Gastrocnemius medialis (tissue), 4 donors: ENCODE measurements around the gene SIN3A.

Experiments used
- POLR2A ChIP-seq, 2 donors: fragments of 450-650 bp; IDR thresholded peaks; one replicate each; pipeline ENCODE4 v1.6.1; 2017; ENCODE audit warnings: antibody characterized with exemption in 2 of 2, mild to moderate bottlenecking in 2 of 2, moderate library complexity in 2 of 2
- TF ChIP-seq, protein P1 (sequence below), 5 experiments: fragments of 450-650 bp in 3 of 5; fragments of 200-600 bp in 2 of 5; sonication (generic) in 2 of 5; IDR thresholded peaks in 4 of 5; conservative IDR thresholded peaks in 1 of 5; 1 replicate in 4 of 5; 2 replicates in 1 of 5; pipeline ENCODE4 v1.5.1; 2016 to 2019; ENCODE audit warnings: antibody characterized with exemption in 5 of 5, mild to moderate bottlenecking in 3 of 5, moderate library complexity in 3 of 5

DNA sequence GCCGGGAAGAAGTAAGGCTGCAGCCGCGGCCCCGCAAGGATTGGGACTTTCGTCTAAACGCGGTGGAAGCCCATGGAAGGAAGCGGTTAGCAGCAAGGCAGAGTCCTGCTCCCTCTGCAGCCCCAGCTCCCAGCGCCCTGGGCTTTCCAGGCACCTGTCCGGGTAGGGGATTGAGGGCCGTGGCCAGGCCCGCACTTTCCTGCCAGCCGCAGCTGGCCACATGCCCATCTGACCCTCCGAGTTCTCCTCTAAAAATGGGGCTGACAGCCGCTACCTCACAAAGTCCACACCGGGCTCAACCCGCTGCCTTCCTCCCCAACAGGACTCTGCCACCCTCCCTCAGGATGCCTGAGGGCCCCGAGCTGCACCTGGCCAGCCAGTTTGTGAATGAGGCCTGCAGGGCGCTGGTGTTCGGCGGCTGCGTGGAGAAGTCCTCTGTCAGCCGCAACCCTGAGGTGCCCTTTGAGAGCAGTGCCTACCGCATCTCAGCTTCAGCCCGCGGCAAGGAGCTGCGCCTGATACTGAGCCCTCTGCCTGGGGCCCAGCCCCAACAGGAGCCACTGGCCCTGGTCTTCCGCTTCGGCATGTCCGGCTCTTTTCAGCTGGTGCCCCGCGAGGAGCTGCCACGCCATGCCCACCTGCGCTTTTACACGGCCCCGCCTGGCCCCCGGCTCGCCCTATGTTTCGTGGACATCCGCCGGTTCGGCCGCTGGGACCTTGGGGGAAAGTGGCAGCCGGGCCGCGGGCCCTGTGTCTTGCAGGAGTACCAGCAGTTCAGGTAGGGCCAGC, 102.7 kb downstream of the SIN3A start:
- TF ChIP-seq, protein P1, sequence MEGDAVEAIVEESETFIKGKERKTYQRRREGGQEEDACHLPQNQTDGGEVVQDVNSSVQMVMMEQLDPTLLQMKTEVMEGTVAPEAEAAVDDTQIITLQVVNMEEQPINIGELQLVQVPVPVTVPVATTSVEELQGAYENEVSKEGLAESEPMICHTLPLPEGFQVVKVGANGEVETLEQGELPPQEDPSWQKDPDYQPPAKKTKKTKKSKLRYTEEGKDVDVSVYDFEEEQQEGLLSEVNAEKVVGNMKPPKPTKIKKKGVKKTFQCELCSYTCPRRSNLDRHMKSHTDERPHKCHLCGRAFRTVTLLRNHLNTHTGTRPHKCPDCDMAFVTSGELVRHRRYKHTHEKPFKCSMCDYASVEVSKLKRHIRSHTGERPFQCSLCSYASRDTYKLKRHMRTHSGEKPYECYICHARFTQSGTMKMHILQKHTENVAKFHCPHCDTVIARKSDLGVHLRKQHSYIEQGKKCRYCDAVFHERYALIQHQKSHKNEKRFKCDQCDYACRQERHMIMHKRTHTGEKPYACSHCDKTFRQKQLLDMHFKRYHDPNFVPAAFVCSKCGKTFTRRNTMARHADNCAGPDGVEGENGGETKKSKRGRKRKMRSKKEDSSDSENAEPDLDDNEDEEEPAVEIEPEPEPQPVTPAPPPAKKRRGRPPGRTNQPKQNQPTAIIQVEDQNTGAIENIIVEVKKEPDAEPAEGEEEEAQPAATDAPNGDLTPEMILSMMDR (IDR thresholded peaks at IDR 0.05 in 4 of 5, conservative IDR thresholded peaks at IDR 0.05 in 1 of 5): no peak
- no peak for TF ChIP-seq POLR2A (IDR thresholded peaks at IDR 0.05)
